HG03095 (cell line): ENCODE results near the gene SNAP29.

Source experiments
- ATAC-seq: cut with Tn5 transposase; IDR thresholded peaks from one replicate; pipeline ENCODE4 v1.9.1; 2021; ENCODE audit warnings: moderate library complexity; ENCODE audit not compliant: unreplicated experiment

The SNAP29 gene

DNA sequence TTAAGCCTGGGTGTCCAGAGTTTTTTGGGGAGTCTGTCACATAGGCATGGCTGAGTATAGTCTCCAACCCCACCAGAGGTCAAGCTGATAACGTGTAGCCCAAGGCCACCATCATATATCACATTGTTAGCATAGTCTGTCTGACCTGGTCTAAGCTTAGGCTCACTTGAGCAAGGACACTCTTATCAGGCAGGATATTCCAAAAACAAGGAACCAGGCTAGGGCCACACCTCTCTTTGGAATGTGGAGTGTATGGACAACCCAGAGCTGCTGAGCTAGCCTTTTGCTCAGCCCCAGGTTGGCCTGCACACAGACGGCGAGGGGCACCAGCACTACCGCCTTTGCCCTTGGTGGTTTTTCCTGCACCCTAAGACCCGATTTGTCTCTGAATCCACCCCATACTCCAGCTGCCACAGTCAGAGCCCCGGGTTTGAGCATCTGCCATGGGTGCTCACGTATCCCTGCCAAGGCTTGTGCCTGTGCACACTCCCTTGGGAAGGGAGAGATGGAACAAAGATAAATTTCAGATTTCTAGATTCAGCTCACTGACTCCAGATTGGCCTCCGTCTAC, 7.2 kb downstream of the SNAP29 start:
- ATAC-seq, result no peak

- no peak for ATAC-seq
Observed at GRCh38 chr22:20866736-20867135, 7.9 kb downstream of the SNAP29 start.

GRCh38 chr22:20867179-20868024, 8.6 kb downstream of the SNAP29 start:
- no peak for ATAC-seq

- ATAC-seq, result no peak
Observed at GRCh38 chr22:20868025-20868962, 9.5 kb downstream of the SNAP29 start.

DNA sequence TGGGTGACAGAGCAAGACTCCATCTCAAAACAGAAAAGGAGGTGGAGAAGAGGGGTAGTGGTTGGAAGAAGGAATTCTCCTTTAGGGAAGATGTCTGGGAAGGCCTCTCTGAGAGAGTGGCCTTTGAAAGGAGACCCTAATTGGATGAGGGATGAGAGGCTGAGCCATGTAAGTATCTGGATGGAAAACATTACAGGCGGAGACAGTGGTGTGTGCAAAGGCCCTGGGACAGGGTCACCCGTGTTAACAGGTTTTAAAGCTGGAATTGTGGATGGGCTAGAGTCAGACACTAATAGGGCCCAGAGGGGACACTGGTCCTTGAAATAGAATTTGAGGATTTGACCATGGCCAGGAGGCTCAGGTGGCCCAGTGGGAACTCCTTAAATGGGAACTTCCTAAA, 10.4 kb downstream of the SNAP29 start:
- no peak for ATAC-seq

DNA sequence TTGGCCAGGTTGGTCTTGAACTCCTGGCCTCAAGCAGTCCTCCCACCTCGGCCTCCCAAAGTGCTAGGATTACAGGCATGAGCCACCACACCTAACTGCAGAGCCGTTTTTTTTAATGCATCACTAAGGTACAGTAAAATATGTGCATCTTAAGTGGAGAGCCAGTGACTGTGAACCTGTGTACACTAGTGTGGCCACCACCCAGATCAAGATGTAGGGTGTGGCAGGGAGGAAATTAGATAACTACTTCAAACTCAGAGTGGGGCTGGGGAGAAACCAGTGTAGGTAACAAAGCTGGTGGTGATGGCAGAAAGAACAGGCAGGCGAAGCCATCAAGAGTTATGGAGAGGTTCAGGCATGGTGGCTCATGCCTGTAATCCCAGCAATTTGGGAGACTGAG, 14.4 kb downstream of the SNAP29 start:
- ATAC-seq, result no peak

DNA sequence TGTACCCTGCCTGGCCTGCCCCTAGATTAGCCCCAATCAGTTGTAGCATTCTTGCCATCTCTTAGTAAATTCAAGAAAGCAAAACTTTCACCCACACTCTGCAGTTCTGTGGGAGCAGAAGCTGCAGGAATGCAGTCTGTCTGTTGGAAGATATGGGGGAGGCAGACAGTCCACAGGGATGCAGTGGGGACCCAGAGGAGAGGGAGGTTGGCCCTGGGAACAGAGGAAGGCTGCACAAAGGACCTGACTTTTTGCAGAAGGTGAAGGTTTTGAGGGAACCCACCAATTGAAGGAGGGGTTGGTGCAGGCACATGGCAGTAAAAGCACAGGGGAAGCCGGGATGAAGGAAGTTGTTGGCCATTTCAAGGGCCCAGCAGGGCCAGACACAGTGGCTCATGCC, 16.5 kb downstream of the SNAP29 start:
- ATAC-seq, result no peak

DNA sequence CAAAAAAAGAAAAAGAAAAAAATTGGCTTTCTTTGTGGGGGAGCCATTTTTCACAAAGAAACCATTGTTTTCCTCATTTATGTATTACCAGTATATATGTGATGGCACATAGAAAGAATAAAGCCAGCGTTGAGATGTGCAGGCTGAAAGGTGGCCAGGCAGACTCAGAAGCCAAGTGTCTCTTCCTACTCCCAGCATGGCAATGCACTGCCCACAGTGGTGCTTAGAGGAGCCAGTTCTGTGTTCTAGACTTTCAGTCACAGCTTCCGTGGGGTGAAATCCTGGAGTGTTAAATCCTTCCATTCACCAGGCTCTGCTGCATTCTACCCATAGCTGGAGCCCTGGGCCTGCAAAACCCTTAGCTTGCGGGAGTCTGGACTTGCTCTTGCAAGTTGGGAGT, 18.9 kb downstream of the SNAP29 start:
- ATAC-seq, result no peak

- ATAC-seq, result no peak
Observed at GRCh38 chr22:20881231-20881630, 22.4 kb downstream of the SNAP29 start.

GRCh38 chr22:20881869-20882815, 23.3 kb downstream of the SNAP29 start:
- no peak for ATAC-seq

- no peak for ATAC-seq
Observed at GRCh38 chr22:20882855-20883254, 24.0 kb downstream of the SNAP29 start.

DNA sequence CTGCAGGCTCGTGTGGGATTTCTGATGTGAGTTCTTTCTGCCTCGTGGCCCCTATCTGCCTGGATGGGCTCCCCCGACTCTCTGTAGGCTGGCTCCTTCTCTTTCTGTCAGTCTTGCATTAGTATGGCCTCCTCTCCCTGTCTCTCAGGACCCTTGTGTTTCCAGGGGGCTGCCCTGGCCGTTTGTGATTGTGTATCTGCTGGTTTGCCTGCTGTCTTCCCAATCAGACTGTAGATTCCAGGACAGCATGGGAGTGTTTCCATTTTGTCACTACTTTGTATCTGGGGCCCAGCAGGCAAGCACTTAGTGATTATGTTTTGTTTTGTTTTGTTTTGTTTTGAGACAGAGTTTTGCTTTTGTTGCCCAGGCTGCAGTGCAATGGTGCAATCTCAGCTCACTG, 25.6 kb downstream of the SNAP29 start:
- ATAC-seq, result no peak

DNA sequence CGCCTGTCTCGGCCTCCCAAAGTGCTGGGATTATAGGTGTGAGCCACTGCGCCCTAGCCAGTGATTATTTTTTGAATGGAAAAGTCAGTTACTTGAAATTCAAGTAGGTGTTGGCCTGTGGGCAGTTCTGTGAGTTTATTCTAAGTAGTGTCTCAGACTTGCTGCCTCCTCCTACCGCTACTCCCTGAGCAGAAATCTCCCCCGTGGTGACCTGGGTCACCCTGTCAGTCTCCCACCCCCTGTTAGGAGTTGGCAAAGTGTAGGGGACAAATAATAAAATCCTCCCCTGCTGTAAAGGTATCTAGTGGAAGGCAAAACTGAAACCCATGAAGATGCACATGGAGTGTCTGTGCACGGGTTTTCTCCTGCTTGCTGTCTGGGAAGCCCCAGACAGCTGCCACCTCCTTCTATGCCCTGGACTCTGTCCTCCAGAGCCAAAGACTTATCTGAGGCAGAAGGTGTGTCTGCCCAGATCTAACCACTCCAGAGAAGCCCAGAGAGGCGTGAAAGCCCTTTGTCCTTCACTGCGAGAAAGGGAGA, 26.3 kb downstream of the SNAP29 start:
- no peak for ATAC-seq

- ATAC-seq, result no peak
Observed at GRCh38 chr22:20885557-20886323, 26.9 kb downstream of the SNAP29 start.

- no peak for ATAC-seq
Observed at GRCh38 chr22:20887375-20887774, 28.6 kb downstream of the SNAP29 start.

- ATAC-seq, result no peak
Observed at GRCh38 chr22:20889025-20889704, 30.4 kb downstream of the SNAP29 start.

GRCh38 chr22:20889904-20890540, 31.2 kb downstream of the SNAP29 start:
- ATAC-seq, result no peak

DNA sequence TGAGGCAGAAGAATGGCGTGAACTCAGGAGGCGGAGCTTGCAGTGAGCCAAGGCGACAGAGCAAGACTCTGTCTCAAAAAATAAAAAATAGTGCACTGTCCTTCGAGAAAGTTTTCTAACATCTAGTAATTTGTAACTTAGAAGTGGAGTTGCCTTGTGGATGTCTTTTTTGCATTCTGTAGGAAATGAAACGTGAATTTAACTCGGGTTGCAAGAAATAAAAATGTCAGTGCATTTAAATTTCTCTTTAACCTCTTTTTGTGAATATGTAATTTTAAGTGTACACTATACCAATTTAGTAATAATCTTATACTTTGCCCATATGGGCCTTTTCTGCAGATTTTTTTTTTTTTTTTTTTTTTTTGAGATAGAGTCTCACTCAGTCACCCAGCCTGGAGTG, 32.2 kb downstream of the SNAP29 start:
- ATAC-seq, result no peak
